HG02642 (cell line): Measurements from ENCODE around the gene BRCA1.
"Not testable (repeated sequence)": the region's sequence is repeated elsewhere in the genome, so short reads cannot be mapped to it uniquely, and the experiment has no call there.

Source experiments
- ATAC-seq: cut with Tn5 transposase; IDR thresholded peaks from one replicate; pipeline ENCODE4 v1.9.1; 2021; ENCODE audit warnings: mild to moderate bottlenecking; ENCODE audit not compliant: unreplicated experiment, poor library complexity

The BRCA1 gene

GRCh38 chr17:43070872-43071271, 54.3 kb downstream of the BRCA1 start:
- no peak for ATAC-seq

DNA sequence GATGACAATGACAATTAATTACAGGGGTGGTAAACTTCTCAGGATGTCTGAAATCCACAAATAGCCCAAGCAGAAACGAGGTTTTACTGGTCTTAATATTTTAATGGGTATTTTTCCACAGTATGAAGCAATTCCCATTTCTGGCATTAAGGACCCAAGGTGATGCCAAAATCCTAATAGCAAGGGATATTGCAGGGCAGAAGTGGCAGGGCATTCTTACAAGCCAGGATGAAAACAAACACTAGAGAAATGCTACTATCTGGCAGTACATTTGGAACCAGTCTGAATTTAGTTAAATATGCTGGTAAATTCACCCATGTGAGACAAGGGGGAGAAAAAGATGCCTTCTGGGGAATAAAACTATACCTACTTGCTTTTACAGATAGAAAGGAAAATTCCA, 54.9 kb downstream of the BRCA1 start:
- ATAC-seq, result no peak

DNA sequence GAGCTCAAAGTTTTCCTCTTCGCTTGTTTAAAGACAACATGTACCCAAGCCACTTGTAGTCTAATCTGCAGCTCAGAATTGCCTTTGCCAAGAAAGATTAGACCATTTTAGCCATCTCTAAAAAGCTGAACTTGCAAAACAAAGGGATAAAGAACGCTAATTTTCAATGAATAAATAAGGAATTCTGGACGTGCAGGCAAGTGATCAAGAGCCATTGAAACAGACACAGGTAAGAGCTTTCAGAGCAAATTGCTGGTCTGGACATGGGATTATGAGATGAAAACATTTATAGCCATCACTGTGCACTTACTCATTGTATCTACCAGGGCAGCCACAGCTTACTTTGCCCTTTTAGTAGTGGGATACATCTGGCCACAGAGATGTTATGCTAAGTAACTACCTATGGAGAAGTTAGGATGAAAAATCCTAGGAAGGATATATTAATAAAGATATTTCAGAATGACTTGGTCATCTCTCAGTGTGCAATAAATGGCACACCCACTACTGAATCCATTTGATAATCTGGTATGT, 55.7 kb downstream of the BRCA1 start:
- ATAC-seq, result no peak

- no peak for ATAC-seq
Measured at GRCh38 chr17:43068570-43069367, 56.4 kb downstream of the BRCA1 start.

DNA sequence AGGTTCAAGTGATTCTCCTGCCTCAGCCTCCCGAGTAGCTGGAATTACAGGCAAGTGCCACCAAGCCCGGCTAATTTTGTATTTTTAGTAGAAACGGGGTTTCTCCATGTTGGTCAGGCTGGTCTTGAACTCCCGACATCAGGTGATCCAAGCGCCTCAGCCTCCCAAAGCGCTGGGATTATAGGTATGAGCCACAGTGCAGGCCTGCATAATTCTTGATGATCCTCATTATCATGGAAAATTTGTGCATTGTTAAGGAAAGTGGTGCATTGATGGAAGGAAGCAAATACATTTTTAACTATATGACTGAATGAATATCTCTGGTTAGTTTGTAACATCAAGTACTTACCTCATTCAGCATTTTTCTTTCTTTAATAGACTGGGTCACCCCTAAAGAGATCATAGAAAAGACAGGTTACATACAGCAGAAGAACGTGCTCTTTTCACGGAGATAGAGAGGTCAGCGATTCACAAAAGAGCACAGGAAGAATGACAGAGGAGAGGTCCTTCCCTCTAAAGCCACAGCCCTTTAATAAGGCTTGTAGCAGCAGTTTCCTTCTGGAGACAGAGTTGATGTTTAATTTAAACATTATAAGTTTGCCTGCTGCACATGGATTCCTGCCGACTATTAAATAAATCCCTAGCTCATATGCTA, 62.1 kb downstream of the BRCA1 start:
- no peak for ATAC-seq

- no peak for ATAC-seq
Measured at GRCh38 chr17:43056051-43056450, 69.1 kb downstream of the BRCA1 start.

DNA sequence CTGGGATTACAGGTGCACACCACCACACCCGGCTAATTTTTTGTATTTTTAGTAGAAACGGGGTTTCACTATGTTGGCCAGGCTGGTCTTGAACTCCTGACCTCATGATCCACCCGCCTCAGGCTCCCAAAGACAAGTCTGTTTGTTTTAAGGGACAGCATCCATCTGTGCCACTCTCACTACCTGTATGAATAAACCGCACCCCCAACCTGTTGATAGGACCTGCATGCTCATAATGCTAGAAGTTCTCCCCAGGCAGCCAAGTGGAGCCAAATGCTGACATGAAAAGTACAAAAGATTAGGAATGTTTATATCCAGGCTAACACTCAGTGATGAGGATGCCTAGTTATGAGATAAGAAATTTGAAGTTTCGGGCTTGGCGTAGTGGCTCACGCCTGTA, 72.2 kb downstream of the BRCA1 start:
- ATAC-seq, result not testable (repeated sequence)

DNA sequence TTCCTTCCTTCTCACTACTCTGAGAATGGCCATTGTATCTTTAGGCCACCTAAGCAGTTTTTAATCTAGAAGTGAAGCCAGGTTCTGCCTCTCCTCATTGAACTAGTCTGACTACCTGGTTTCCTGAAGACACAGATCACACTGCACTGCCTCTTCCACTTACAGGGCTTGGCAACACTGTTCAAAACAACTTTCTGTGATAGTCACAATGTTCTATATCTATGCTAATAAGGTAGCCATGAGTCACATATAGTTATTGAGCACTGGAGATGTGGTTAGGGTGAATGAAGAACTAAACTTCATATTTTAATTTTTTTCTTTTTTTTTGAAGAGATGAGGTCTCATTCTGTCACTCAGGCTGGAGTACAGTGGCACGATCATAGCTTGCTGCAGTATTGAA, 73.2 kb downstream of the BRCA1 start:
- ATAC-seq, result no peak

DNA sequence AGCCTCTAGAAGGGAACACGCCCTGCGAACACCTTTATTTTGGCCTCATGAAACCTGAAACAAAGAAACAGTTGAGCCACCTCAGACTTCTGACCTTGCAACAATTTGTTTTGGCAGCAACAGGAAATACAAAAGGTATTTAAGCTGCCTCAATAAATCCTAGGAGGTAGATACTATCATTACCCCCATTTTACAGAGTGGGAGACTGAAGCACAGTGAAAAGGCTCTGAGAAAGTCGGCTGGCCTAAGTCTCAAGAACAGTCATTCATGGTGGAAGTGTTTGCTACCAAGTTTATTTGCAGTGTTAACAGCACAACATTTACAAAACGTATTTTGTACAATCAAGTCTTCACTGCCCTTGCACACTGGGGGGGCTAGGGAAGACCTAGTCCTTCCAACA, 81.1 kb downstream of the BRCA1 start:
- ATAC-seq, result no peak

DNA sequence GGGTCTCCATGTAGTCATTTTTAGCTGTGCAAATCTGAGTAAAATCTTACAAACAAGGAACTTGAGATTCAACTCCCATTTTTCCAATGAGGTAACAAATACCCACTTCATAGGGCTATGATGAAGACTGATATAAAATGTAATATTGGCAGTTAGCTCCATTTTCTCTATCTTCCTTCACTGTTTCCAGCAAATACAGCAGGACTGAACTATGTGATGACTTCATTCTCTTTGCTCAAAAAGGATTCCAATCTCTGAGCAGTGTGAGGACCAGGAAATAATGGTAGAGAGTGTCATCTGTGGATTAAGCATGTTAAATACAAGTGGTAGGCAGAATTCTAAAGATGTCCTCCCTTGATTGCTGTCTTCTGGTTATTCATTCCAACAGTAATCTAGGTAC, 81.9 kb downstream of the BRCA1 start:
- no peak for ATAC-seq

DNA sequence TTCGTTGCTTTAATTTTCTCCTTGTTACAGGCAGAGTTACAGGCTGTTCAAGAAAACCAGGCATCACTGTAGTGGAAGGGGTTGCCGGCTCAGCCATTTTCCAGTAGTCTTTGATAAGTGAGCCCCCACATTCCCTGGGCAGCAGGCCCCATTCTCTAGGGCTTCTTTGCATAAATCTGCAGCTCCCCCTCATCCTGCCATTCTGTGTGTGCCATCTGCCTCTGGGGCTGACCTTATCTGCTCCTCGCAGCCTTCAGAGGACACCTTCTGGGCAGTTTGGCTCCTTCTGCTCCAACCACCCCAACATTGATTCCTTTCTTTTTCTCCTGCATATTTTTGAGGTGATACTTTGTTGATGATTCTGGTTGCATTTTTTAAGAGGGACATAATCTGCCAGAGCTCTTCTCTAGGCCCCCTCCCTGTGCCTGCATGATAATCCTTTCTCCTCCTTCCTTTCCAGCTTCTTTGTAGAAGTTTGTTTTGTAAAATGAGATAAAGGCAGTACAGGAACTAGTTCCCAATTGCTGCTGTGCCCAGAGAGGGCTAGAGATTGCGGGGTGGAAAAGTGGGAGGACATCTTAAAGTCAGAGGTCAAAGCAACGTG, 83.0 kb downstream of the BRCA1 start:
- ATAC-seq, result no peak

DNA sequence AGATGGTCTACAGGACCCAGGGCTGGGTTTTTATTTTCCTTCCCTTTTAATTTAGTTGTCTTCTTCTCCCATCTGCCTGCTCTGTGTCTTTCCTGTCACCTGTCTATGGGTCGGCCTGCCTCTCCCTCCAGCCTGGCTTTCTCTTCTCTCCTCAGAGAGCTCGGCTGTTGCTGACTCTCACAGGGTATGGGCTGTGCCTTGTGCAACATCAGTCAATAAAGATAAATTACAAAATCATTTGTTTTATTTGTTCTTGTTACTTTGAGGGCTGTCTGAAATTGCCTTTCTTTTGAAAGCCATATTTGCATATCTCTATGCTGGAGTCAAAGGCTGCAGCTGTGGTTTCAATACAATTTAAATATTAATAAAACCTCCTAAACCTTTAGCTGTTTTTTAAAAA, 84.5 kb downstream of the BRCA1 start:
- no peak for ATAC-seq

GRCh38 chr17:43039646-43040045, 85.5 kb downstream of the BRCA1 start:
- no peak for ATAC-seq

DNA sequence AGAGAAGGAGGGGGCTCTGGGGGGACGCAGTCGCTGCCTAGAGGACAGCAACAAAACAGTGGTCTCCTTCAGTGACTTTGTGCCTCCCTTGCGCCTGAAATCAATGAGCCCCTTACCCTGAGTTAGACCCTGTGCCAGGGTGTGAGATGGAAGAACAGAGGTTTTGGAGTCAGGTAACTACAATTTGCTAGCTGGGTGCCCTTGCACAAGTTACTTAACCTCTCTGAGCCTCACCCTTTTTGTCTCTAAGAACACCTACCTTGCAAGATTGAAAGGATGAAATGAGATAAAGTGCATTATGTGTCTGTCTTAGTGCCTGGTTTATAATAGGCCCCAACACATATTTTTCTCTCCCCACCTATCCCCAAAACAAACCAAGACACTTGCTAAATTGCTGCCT, 90.3 kb downstream of the BRCA1 start:
- ATAC-seq, result no peak

GRCh38 chr17:43033948-43034881, 90.9 kb downstream of the BRCA1 start:
- no peak for ATAC-seq

GRCh38 chr17:43031666-43032065, 93.5 kb downstream of the BRCA1 start:
- ATAC-seq, result no peak

DNA sequence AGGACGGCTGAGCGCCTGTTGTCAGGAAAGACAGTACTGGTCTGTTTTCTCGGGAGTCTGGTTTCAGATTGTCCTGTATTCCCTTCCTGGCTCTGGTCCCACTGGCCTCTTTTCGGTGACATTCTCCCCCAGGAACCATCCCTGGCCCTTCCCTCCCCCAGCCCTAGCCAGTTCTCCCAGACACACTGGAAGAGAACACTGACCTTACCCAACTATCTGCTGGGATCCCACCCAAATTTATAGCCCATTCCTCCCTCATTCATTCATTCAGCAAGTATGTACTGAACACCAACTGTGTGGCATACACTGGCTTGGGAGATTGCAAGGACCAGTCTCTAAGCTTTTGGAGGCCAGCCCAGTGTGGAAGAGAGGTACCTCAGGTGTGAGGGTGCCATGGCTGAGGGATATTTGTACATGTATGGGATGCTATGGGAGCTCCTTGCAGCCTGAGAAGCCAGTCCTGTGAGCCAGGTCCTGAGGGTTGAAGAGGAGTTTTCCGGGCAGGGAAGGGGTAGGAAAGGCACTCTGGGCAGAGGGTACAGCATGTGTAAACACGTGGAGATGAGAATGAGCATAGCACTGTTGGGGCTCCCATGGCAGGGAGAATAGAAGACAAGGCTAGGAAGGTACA, 94.9 kb downstream of the BRCA1 start:
- no peak for ATAC-seq

DNA sequence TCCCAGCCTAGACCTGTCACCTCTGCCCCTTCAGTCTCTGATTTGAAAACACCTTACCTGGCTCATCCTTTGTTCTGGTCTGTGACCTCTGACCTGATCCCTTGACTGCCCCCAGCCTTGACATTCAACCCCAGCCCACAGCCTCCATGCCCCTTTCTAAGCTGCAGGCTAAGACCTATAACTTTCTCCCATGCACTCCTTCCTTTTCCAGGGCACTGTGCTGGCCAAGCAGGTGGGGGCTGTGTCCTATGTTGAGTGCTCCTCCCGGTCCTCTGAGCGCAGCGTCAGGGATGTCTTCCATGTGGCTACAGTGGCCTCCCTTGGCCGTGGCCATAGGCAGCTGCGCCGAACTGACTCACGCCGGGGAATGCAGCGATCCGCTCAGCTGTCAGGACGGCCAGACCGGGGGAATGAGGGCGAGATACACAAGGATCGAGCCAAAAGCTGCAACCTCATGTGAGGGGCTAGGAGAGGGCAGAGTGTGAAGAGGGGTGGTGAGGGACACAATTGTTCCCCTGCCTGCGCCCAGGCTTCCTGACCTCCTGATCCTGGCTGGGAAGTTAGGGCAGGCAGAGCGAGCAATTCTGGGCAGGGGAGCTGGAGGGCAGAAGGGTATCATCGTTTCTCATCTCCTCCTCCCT, 96.8 kb downstream of the BRCA1 start:
- no peak for ATAC-seq
